ENCODE results near the gene ARHGAP24. TPM values are rescaled to one million over a fixed set of nuclear protein-coding genes. Genes with fewer than 3 reads are reported as not detected.
"Not testable (repeated sequence)": the region's sequence is repeated elsewhere in the genome, so short reads cannot be mapped to it uniquely, and the experiment has no call there.

ARHGAP24 gene
- total RNA-seq, 1 experiment from 2014 or later, result 17.4 TPM

GRCh38 chr4:85818700-85819099 lies 343.8 kb downstream of the ARHGAP24 start:
- no peak for ATAC-seq
- Histone ChIP-seq H3K27ac (ENCODE audit: low read length) (no peak overlapping the region), H3K36me3 (ENCODE audit: control insufficient read depth, insufficient read depth, low read length) (no peaks in the 10 kb centered on the region), H3K27me3 (ENCODE audit: control insufficient read depth, insufficient read depth, low read length) (no peaks in the 10 kb centered on the region), H3K9me3 (ENCODE audit: control insufficient read depth, insufficient read depth, low read depth, low read length) (no peaks in the 10 kb centered on the region), H3K4me1 (ENCODE audit: control insufficient read depth, insufficient read depth, low read length) (peaks cover 7% of the 10 kb centered on the region; the same call in 1 of the 2 replicates), H3K4me3 (ENCODE audit: low read depth in 2 of 2, low read length in 2 of 2) (no peak overlapping the region)
- ChIA-PET CTCF (no interaction called here), POLR2A (interaction anchor here (0.6 kb wide), 1 partner anchor 804 kb away, joined by 3 read pairs; no protein-coding TSS in a partner anchor)
- intact Hi-C loops (cut with micrococcal nuclease; ENCODE audit: unreplicated experiment) (no loop called here), in situ Hi-C loops (cut with HindIII; ENCODE audit: low pct_unique_long_range_greater_than_20kb, low sequenced_read_pairs) (no loop called here)
- TF ChIP-seq POLR2AphosphoS5 (IDR thresholded peaks at IDR 0.05; ENCODE audit: low read depth, low read length) (no peak), REST (IDR thresholded peaks at IDR 0.05; ENCODE audit: insufficient read depth in 1 of 2, low read depth in 2 of 2, low read length in 1 of 2) (no peak), SIN3A (IDR thresholded peaks at IDR 0.05; ENCODE audit: borderline replicate concordance, insufficient read depth, low read depth, low read length) (no peak), TCF7L2 (IDR thresholded peaks at IDR 0.05; ENCODE audit: low read depth, low read length) (no peak), CTCF (IDR thresholded peaks at IDR 0.05) (no peak)
- no peak for DNase-seq (ENCODE audit: low read depth, low spot score)
- no TSS peak for BruUV-seq (replicated peaks)

- intact Hi-C loops (cut with micrococcal nuclease; ENCODE audit: unreplicated experiment); H3K27ac ChIP-seq (ENCODE audit: low read length); H3K4me3 ChIP-seq (ENCODE audit: low read depth in 2 of 2, low read length in 2 of 2); H3K36me3 ChIP-seq (ENCODE audit: control insufficient read depth, insufficient read depth, low read length); DNase-seq (ENCODE audit: low read depth, low spot score); in situ Hi-C loops (cut with HindIII; ENCODE audit: low pct_unique_long_range_greater_than_20kb, low sequenced_read_pairs); ATAC-seq; POLR2A ChIA-PET; BruUV-seq (replicated peaks); H3K27me3 ChIP-seq (ENCODE audit: control insufficient read depth, insufficient read depth, low read length); H3K9me3 ChIP-seq (ENCODE audit: control insufficient read depth, insufficient read depth, low read depth, low read length); CTCF ChIA-PET: not testable (repeated sequence)
- peaks cover 11% of the 10 kb centered on the region; the same call in 1 of the 2 replicates for H3K4me1 ChIP-seq (ENCODE audit: control insufficient read depth, insufficient read depth, low read length)
Measured at GRCh38 chr4:85820101-85820500, 345.2 kb downstream of the ARHGAP24 start.

GRCh38 chr4:85821688-85822455 lies 346.9 kb downstream of the ARHGAP24 start:
- Histone ChIP-seq H3K4me1 (ENCODE audit: control insufficient read depth, insufficient read depth, low read length) (peaks cover 27% of the 10 kb centered on the region; the same call in 1 of the 2 replicates), H3K4me3 (ENCODE audit: low read depth in 2 of 2, low read length in 2 of 2) (no peak overlapping the region), H3K9me3 (ENCODE audit: control insufficient read depth, insufficient read depth, low read depth, low read length) (no peaks in the 10 kb centered on the region), H3K27ac (ENCODE audit: low read length) (no peak overlapping the region), H3K36me3 (ENCODE audit: control insufficient read depth, insufficient read depth, low read length) (no peaks in the 10 kb centered on the region), H3K27me3 (ENCODE audit: control insufficient read depth, insufficient read depth, low read length) (no peaks in the 10 kb centered on the region)
- DNase-seq (ENCODE audit: low read depth, low spot score) (no peak), ATAC-seq (no peak)
- POLR2A ChIA-PET, result no interaction called here
- CTCF ChIA-PET, result no interaction called here
- intact Hi-C loops (cut with micrococcal nuclease; ENCODE audit: unreplicated experiment), result no loop called here
- TF ChIP-seq REST (IDR thresholded peaks at IDR 0.05; ENCODE audit: insufficient read depth in 1 of 2, low read depth in 2 of 2, low read length in 1 of 2), result no peak
- TF ChIP-seq TCF7L2 (IDR thresholded peaks at IDR 0.05; ENCODE audit: low read depth, low read length), result no peak
- no peak for TF ChIP-seq CTCF (IDR thresholded peaks at IDR 0.05)
- no peak for TF ChIP-seq POLR2AphosphoS5 (IDR thresholded peaks at IDR 0.05; ENCODE audit: low read depth, low read length)
- TF ChIP-seq SIN3A (IDR thresholded peaks at IDR 0.05; ENCODE audit: borderline replicate concordance, insufficient read depth, low read depth, low read length), result no peak
- no TSS peak for BruUV-seq (replicated peaks)
- in situ Hi-C loops (cut with HindIII; ENCODE audit: low pct_unique_long_range_greater_than_20kb, low sequenced_read_pairs), result no loop called here
